Measurements from ENCODE around the gene NEUROG1. TPM values are rescaled to one million over a fixed set of nuclear protein-coding genes. Genes with fewer than 3 reads are reported as not detected.

The NEUROG1 gene
- total and polyA plus RNA-seq, 10 of the 15 experiments (the other 5 are each of a cell fraction or from before 2014, with no cell fraction given) = not detected

DNA sequence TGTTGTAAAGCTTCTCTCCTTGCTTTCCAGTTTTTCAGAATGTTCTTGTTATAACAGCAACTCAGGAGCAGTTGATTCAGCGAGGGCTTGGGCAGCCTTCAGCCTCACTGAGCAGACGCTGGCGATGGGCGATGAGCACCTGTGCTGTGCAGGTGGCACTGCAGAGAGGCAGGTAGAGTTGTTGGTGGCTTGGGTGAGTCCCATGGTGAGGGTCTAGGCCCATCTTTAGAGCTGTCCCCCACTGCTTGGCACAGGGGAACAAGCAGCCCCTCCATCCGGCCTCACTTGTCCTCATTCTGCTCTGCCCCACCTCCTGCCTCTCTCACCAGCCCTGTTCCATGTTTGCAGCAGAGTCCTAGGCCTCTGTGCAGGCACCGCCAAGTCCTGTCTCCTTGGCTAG lies 49.2 kb upstream of the NEUROG1 start:
- TF ChIP-seq, protein P1, sequence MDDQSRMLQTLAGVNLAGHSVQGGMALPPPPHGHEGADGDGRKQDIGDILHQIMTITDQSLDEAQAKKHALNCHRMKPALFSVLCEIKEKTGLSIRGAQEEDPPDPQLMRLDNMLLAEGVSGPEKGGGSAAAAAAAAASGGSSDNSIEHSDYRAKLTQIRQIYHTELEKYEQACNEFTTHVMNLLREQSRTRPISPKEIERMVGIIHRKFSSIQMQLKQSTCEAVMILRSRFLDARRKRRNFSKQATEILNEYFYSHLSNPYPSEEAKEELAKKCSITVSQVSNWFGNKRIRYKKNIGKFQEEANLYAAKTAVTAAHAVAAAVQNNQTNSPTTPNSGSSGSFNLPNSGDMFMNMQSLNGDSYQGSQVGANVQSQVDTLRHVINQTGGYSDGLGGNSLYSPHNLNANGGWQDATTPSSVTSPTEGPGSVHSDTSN (IDR thresholded peaks at IDR 0.05; ENCODE audit: insufficient replicate concordance, low read depth, low read length) = no peak
- no peak for TF ChIP-seq NR2F1 (conservative IDR thresholded peaks at IDR 0.05)
- TF ChIP-seq NFXL1 (IDR thresholded peaks at IDR 0.05; ENCODE audit: borderline replicate concordance) = no peak
- TF ChIP-seq, protein P2, sequence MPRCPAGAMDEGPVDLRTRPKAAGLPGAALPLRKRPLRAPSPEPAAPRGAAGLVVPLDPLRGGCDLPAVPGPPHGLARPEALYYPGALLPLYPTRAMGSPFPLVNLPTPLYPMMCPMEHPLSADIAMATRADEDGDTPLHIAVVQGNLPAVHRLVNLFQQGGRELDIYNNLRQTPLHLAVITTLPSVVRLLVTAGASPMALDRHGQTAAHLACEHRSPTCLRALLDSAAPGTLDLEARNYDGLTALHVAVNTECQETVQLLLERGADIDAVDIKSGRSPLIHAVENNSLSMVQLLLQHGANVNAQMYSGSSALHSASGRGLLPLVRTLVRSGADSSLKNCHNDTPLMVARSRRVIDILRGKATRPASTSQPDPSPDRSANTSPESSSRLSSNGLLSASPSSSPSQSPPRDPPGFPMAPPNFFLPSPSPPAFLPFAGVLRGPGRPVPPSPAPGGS (IDR thresholded peaks at IDR 0.05; ENCODE audit: borderline replicate concordance, insufficient read depth, low read depth, low read length, poor library complexity, severe bottlenecking) = no peak
- Histone ChIP-seq H2AFZ (ENCODE audit: control insufficient read depth, low read depth, low read length) (no peak overlapping the region), H3K4me2 (ENCODE audit: control insufficient read depth, insufficient read depth) (no peak overlapping the region), H3K9me3 (replicated peaks; ENCODE audit: control insufficient read depth, insufficient read depth, low read length) (no peaks in the 10 kb centered on the region), H4K20me1 (ENCODE audit: control insufficient read depth, insufficient read depth) (no peaks in the 10 kb centered on the region), H3K9ac (ENCODE audit: control insufficient read depth, insufficient read depth, low read length) (no peak overlapping the region), H3K79me2 (ENCODE audit: control insufficient read depth, insufficient read depth, low read length) (no peaks in the 10 kb centered on the region), H3K4me3 (no peak overlapping the region), H3K36me3 (ENCODE audit: control insufficient read depth in 2 of 2, insufficient read depth in 2 of 2, low read length in 1 of 2) (no peaks in the 10 kb centered on the region), H3K27me3 (replicated peaks in 1 of 2; ENCODE audit: control insufficient read depth in 2 of 2, insufficient read depth in 2 of 2, low read length in 1 of 2) (peaks cover 2 to 6% of the 10 kb centered on the region in 2 experiments), H3K4me1 (ENCODE audit: control insufficient read depth, insufficient read depth, low read length) (no peaks in the 10 kb centered on the region), H3K27ac (ENCODE audit: control insufficient read depth, insufficient read depth) (no peak overlapping the region)
- ChIA-PET RAD21 (ENCODE audit: unreplicated experiment) (no interaction called here), SMC1A (ENCODE audit: uncharacterized antibody, unreplicated experiment) (interaction anchor here (1.0 kb wide), 1 partner anchor 38 kb away, joined by 3 read pairs; no protein-coding TSS in a partner anchor), CTCF (interaction anchor here (1.5 kb wide), 1 partner anchor 19 kb away, joined by 5 read pairs; no protein-coding TSS in a partner anchor), POLR2A (no interaction called here)
- no TSS peak for BruUV-seq (replicated peaks)
- DNase-seq (ENCODE audit: low read depth, low spot score) (no peak), FAIRE-seq (no peak), ATAC-seq (no peak)
- WGBS (ENCODE audit: insufficient coverage, insufficient replicate concordance, low lambda C conversion rate, missing lambda C conversion rate) = 35% methylated on average over 6 of the region's 6 CpGs
- intact Hi-C loops (cut with micrococcal nuclease; ENCODE audit: unreplicated experiment) (no loop called here), in situ Hi-C loops (cut with MboI) (no loop called here)

Measured in GM12878 (cell line).